BJ (cell line): ENCODE results near the gene KCNJ6. TPM values are rescaled to one million over a fixed set of nuclear protein-coding genes. Genes with fewer than 3 reads are reported as not detected.

ENCODE experiments used
- CTCF ChIA-PET: fragments of 350-600 bp; formaldehyde crosslinking; extraction: SDS; loops from one replicate; lab custom pipeline; 2021; ENCODE audit warnings: antibody characterized with exemption, inconsistent platforms; lab: Yijun Ruan, JAX
- POLR2A ChIA-PET: fragments of 300-600 bp; sonication (Branson Sonifier 250); formaldehyde crosslinking; extraction: SDS; loops from one replicate; lab custom pipeline; 2021; ENCODE audit warnings: antibody characterized with exemption; lab: Charles Lee
- DNase-seq: peaks from one replicate; pipeline ENCODE4 v3.0.0-alpha.2; 2011; ENCODE audit warnings: low read depth
- H3K27me3 ChIP-seq: 2 replicates; pipeline ENCODE4 v1.6.0; 2011; ENCODE audit warnings: low read length; ENCODE audit not compliant: control insufficient read depth, insufficient read depth
- H3K36me3 ChIP-seq: 2 replicates; pipeline ENCODE4 v1.5.1; 2011; ENCODE audit warnings: low read length; ENCODE audit not compliant: control insufficient read depth, insufficient read depth
- H3K4me3 ChIP-seq: 2 replicates; pipeline ENCODE4 v1.5.1; 2011; ENCODE audit warnings: low read depth, mild to moderate bottlenecking, control low read depth, low read length
- CTCF ChIP-seq: IDR thresholded peaks from 2 replicates; pipeline ENCODE4 v1.5.1; 2011; ENCODE audit warnings: low read depth, mild to moderate bottlenecking, control low read depth, inconsistent platforms, low read length, moderate library complexity; ENCODE audit not compliant: insufficient read depth
- polyA plus RNA-seq: library from polyadenylated mRNA; depleted of rRNA; stranded (reverse); fragments of >200 nt; gene quantifications from 2 replicates; pipeline ENCODE4 v1.2.3, GENCODE V29; 2011

Gene KCNJ6
- polyA plus RNA-seq, 1 experiment = 0.01 TPM

DNA sequence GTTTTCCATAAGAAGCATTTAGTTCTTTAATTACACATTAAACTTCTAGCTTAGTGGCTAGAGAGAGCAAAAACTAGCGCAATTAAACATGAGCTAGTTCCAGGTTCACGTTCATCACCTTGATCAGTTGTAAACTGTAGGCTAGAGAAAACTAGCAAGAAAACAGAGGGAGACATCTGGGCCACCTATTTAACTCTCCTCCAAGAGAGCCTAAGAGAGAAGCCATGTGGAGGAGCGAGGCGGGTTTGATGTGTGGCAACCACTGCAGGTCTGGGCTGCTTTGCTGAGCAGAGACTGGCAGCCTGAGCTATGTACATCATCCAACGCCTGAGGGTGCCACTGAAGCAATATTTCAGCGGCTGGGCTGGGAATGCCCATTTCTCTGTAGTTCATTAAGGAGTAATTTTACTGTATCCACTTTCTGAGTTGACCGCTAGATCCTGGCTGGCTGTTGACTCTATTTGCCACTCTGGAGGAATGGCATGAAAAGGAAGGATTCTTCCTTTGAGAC is 296.7 kb downstream of the KCNJ6 start:
- POLR2A ChIA-PET = no interaction called here
- Histone ChIP-seq H3K36me3 (no peaks in the 10 kb centered on the region), H3K27me3 (peaks cover 2% of the 10 kb centered on the region), H3K4me3 (no peak overlapping the region)
- DNase-seq = no peak
- CTCF ChIA-PET = interaction anchor here (1.2 kb wide), 1 partner anchor 211 kb away, joined by 3 read pairs; no protein-coding TSS in a partner anchor
- TF ChIP-seq CTCF = no peak

DNA sequence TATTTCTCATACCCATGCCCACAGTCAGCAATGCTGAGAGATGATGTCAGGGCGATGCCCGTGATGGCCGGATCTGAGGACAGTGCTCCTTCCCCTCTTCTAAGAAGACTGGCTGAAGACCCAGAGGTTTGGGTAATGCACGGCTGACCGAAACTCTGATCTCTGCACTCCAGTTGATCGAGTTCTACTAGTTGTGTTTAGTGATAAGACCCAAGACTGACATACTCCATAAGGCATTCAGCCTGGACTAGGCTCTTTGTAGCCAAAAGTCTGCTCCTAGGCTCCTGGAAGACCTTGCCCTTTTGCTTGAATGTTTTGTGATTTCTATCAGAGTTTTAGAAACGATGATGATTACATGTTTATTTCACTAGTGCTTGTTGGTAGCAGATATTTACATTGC is 298.2 kb downstream of the KCNJ6 start:
- Histone ChIP-seq H3K27me3 (peaks cover 2% of the 10 kb centered on the region), H3K4me3 (no peak overlapping the region), H3K36me3 (no peaks in the 10 kb centered on the region)
- DNase-seq = no peak
- POLR2A ChIA-PET = no interaction called here
- no peak for TF ChIP-seq CTCF
- CTCF ChIA-PET = no interaction called here

GRCh38 chr21:37615962-37616361 is 300.3 kb downstream of the KCNJ6 start:
- Histone ChIP-seq H3K36me3 (no peaks in the 10 kb centered on the region), H3K4me3 (no peak overlapping the region), H3K27me3 (peaks cover 3% of the 10 kb centered on the region)
- no peak for TF ChIP-seq CTCF
- ChIA-PET POLR2A (no interaction called here), CTCF (no interaction called here)
- DNase-seq = no peak

DNA sequence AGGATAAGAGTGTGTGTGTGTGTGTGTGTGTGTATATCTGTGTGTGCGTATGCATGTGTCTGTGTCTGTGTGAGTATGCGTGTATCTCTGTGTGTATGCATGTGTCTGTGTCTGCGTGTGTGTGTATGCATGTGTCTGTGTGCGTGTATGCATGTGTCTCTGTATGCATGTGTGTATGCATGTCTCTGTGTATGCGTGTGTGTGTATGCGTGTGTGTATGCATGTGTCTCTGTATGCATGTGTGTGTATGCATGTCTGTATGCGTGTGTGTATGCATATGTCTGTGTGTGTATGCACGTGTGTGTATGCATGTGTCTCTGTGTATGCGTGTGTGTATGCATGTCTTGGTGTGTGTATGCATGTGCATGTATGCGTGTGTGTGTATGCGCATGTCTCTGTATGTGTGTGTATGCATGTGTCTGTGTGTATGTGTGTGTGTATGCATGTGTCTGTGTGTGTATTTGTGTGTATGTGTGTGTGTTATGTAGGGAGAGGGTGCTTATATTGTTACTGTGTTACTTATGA is 301.8 kb downstream of the KCNJ6 start:
- no peak for DNase-seq
- ChIA-PET CTCF (no interaction called here), POLR2A (no interaction called here)
- H3K36me3 ChIP-seq = no peaks in the 10 kb centered on the region
- H3K4me3 ChIP-seq = no peak overlapping the region
- peaks cover 3% of the 10 kb centered on the region for H3K27me3 ChIP-seq
- TF ChIP-seq CTCF = no peak

DNA sequence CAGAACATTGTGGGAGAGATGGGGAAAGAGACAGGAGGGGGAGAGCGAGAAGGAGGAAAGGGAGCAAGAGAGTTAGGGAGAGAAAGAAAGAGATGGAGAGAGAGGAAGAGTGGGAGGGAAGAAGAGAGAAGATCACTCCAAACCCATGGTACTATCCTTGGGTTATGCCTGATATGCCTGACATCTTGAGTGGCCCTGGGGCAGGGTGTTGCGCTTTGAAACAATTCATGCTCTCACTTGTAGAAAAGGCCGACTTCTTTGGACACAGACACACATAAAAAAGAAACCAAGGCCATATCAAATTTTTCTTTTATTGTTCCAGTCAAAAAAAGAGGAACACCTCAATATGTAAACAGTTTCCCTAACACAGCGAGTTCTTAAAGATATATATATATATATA is 309.2 kb downstream of the KCNJ6 start:
- ChIA-PET POLR2A (no interaction called here), CTCF (no interaction called here)
- Histone ChIP-seq H3K4me3 (no peak overlapping the region), H3K27me3 (peaks cover 4% of the 10 kb centered on the region), H3K36me3 (no peaks in the 10 kb centered on the region)
- DNase-seq = no peak
- TF ChIP-seq CTCF = no peak
